ENCODE data around the gene KDM7A.

Gene KDM7A

DNA sequence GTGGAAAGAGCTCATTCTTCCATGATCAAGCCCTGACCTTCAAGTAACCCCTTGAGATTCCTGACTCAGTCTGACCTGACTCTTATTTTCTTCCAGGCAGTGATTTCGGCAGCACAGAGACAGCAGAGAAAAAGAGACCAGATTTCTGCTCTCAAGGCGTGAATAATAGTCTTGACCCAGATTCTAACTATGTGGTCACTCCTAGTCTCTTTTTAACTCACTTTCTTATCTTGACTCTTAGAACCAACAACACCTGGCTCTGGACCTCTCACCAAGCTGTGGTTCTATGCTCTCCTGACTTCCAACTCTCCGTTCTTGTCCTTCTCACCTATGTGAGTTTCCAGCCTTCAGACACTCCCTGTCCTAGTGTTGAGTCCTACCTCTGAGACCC, 36.9 kb upstream of the KDM7A start (continued):
- TF ChIP-seq, protein P1, sequence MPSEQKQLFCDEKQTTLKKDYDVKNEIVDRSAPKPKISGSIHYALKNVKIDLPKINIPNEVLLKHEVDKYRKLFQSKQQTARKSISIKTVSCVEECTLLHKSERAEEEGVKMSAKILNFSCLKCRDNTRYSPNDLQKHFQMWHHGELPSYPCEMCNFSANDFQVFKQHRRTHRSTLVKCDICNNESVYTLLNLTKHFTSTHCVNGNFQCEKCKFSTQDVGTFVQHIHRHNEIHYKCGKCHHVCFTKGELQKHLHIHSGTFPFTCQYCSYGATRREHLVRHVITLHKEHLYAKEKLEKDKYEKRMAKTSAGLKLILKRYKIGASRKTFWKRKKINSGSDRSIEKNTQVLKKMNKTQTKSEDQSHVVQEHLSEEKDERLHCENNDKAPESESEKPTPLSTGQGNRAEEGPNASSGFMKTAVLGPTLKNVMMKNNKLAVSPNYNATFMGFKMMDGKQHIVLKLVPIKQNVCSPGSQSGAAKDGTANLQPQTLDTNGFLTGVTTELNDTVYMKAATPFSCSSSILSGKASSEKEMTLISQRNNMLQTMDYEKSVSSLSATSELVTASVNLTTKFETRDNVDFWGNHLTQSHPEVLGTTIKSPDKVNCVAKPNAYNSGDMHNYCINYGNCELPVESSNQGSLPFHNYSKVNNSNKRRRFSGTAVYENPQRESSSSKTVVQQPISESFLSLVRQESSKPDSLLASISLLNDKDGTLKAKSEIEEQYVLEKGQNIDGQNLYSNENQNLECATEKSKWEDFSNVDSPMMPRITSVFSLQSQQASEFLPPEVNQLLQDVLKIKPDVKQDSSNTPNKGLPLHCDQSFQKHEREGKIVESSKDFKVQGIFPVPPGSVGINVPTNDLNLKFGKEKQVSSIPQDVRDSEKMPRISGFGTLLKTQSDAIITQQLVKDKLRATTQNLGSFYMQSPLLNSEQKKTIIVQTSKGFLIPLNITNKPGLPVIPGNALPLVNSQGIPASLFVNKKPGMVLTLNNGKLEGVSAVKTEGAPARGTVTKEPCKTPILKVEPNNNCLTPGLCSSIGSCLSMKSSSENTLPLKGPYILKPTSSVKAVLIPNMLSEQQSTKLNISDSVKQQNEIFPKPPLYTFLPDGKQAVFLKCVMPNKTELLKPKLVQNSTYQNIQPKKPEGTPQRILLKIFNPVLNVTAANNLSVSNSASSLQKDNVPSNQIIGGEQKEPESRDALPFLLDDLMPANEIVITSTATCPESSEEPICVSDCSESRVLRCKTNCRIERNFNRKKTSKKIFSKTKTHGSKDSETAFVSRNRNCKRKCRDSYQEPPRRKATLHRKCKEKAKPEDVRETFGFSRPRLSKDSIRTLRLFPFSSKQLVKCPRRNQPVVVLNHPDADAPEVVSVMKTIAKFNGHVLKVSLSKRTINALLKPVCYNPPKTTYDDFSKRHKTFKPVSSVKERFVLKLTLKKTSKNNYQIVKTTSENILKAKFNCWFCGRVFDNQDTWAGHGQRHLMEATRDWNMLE (tag by site-specific recombination; conservative IDR thresholded peaks at IDR 0.05; ENCODE audit: low read depth) = no peak
- TF ChIP-seq ZNF202 (tag by site-specific recombination; IDR thresholded peaks at IDR 0.05; ENCODE audit: borderline replicate concordance) (no peak), ZNF184 (tag by site-specific recombination; IDR thresholded peaks at IDR 0.05) (no peak), ZNF426 (tag by site-specific recombination; IDR thresholded peaks at IDR 0.05) (no peak), ZNF707 (tag by site-specific recombination; IDR thresholded peaks at IDR 0.05) (no peak), ZNF335 (tag by site-specific recombination; conservative IDR thresholded peaks at IDR 0.05) (no peak), ZNF391 (tag by site-specific recombination; IDR thresholded peaks at IDR 0.05; ENCODE audit: borderline replicate concordance, low read depth) (no peak), OVOL3 (tag by site-specific recombination; IDR thresholded peaks at IDR 0.05) (no peak), ZIC2 (tag by site-specific recombination; IDR thresholded peaks at IDR 0.05) (no peak), SALL2 (tag by site-specific recombination; IDR thresholded peaks at IDR 0.05; ENCODE audit: borderline replicate concordance) (no peak)
- TF ChIP-seq, protein P2, sequence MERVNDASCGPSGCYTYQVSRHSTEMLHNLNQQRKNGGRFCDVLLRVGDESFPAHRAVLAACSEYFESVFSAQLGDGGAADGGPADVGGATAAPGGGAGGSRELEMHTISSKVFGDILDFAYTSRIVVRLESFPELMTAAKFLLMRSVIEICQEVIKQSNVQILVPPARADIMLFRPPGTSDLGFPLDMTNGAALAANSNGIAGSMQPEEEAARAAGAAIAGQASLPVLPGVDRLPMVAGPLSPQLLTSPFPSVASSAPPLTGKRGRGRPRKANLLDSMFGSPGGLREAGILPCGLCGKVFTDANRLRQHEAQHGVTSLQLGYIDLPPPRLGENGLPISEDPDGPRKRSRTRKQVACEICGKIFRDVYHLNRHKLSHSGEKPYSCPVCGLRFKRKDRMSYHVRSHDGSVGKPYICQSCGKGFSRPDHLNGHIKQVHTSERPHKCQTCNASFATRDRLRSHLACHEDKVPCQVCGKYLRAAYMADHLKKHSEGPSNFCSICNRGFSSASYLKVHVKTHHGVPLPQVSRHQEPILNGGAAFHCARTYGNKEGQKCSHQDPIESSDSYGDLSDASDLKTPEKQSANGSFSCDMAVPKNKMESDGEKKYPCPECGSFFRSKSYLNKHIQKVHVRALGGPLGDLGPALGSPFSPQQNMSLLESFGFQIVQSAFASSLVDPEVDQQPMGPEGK (tag by site-specific recombination; IDR thresholded peaks at IDR 0.05) = no peak

DNA sequence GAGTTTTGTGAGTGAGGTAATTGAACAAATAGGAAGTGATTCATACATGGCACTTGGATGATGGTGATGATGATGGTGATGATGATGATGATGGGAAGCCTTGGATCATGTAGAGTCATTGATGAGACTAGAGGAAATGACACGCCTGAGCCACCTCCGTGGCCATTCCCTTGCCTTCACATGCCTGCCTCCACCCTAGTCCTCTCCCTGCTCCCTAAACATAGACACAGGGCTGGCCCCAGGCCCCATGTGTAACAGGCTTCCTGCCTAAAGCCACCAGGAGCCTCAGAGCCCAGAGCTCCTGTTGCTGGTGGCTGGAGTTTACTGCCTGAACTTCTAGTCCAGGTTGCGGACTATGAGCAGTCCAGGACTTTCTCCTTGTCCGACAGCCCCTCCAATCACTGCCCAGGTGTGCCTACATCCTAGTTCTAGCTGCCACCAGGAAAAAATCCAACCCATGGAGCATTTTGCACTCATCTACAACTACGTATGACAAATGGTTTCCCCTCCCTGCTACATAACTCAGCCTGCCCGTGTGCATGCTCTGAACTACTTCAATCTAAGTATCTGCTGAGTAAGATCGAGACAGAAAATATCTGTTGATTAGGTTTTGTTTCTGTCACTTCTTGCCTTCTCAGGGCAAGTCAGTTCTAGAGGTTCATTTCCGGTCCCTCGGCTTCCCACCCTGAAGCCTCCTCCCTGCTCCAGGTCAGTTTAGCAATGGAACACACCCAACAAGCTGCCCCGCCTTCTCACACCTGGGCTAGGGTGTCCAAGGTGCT, 35.5 kb upstream of the KDM7A start:
- no peak overlapping the region for H3K4me3 ChIP-seq (ENCODE audit: low read depth, low read length)
- H3K36me3 ChIP-seq (ENCODE audit: control insufficient read depth in 2 of 2, insufficient read depth in 1 of 2, low read length in 2 of 2) = no peaks in the 10 kb centered on the region
- no peaks in the 10 kb centered on the region for H3K4me1 ChIP-seq (ENCODE audit: control insufficient read depth, insufficient read depth, low read length)
- ChIA-PET POLR2A (no interaction called here), CTCF (interaction anchor here (0.6 kb wide), 1 partner anchor 841 kb away, joined by 3 read pairs; no protein-coding TSS in a partner anchor)
- no peak overlapping the region for H3K27ac ChIP-seq (ENCODE audit: extremely low read depth, low read depth, low read length)
- no peaks in the 10 kb centered on the region for H3K9me3 ChIP-seq (ENCODE audit: control insufficient read depth, insufficient read depth, low read depth, low read length)
- TF ChIP-seq ZFP3 (tag by site-specific recombination; IDR thresholded peaks at IDR 0.05; ENCODE audit: low read depth) = no peak
- TF ChIP-seq, protein P3, sequence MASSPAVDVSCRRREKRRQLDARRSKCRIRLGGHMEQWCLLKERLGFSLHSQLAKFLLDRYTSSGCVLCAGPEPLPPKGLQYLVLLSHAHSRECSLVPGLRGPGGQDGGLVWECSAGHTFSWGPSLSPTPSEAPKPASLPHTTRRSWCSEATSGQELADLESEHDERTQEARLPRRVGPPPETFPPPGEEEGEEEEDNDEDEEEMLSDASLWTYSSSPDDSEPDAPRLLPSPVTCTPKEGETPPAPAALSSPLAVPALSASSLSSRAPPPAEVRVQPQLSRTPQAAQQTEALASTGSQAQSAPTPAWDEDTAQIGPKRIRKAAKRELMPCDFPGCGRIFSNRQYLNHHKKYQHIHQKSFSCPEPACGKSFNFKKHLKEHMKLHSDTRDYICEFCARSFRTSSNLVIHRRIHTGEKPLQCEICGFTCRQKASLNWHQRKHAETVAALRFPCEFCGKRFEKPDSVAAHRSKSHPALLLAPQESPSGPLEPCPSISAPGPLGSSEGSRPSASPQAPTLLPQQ (tag by site-specific recombination; IDR thresholded peaks at IDR 0.05) = no peak
- TF ChIP-seq, protein P4, sequence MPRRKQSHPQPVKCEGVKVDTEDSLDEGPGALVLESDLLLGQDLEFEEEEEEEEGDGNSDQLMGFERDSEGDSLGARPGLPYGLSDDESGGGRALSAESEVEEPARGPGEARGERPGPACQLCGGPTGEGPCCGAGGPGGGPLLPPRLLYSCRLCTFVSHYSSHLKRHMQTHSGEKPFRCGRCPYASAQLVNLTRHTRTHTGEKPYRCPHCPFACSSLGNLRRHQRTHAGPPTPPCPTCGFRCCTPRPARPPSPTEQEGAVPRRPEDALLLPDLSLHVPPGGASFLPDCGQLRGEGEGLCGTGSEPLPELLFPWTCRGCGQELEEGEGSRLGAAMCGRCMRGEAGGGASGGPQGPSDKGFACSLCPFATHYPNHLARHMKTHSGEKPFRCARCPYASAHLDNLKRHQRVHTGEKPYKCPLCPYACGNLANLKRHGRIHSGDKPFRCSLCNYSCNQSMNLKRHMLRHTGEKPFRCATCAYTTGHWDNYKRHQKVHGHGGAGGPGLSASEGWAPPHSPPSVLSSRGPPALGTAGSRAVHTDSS (tag by site-specific recombination; IDR thresholded peaks at IDR 0.05) = peak; percentile 83

Data from HEK293 (cell line).